GM23338 (cell line): ENCODE results near the gene L2HGDH. TPM values are rescaled to one million over a fixed set of nuclear protein-coding genes. Genes with fewer than 3 reads are reported as not detected.
A peak's percentile ranks its signal among the peaks of the same experiment; 100 is the strongest.

Source experiments
- ATAC-seq: fragments of 200-7000 bp; cut with Tn5 transposase; 3 replicates; pipeline ENCODE4 v1.9.1; 2020
- DNase-seq: peaks from one replicate; pipeline ENCODE4 v3.0.0-alpha.2; 2015; ENCODE audit warnings: low spot score
- H2AFZ ChIP-seq: fragments of 200-600 bp; sonication (generic); 2 replicates; pipeline ENCODE4 v1.8.0; 2016; ENCODE audit warnings: antibody characterized with exemption, mild to moderate bottlenecking, moderate library complexity
- H3F3A ChIP-seq: fragments of 200-600 bp; sonication (generic); replicated peaks from 2 replicates; pipeline ENCODE4 v1.8.0; 2017; ENCODE audit warnings: antibody characterized with exemption, mixed run types, low read depth
- H3K27ac ChIP-seq: fragments of 200-600 bp; sonication (generic); 2 replicates; pipeline ENCODE4 v1.6.1; 2016; ENCODE audit warnings: low read depth
- H3K27me3 ChIP-seq: fragments of 200-600 bp; sonication (generic); 2 replicates; pipeline ENCODE4 v1.8.0; 2016; ENCODE audit warnings: mild to moderate bottlenecking, mixed run types, moderate library complexity; ENCODE audit not compliant: insufficient read depth
- H3K36me3 ChIP-seq: fragments of 200-600 bp; sonication (generic); 2 replicates; pipeline ENCODE4 v1.8.0; 2016; ENCODE audit warnings: mild to moderate bottlenecking; ENCODE audit not compliant: insufficient read depth
- H3K4me1 ChIP-seq: fragments of 200-600 bp; sonication (generic); 2 replicates; pipeline ENCODE4 v1.8.0; 2016; ENCODE audit warnings: mild to moderate bottlenecking, moderate library complexity; ENCODE audit not compliant: insufficient read depth
- H3K4me2 ChIP-seq: fragments of 200-600 bp; sonication (generic); 2 replicates; pipeline ENCODE4 v1.7.1; 2017; ENCODE audit warnings: mixed run types
- H3K4me3 ChIP-seq: fragments of 200-600 bp; sonication (generic); 2 replicates; pipeline ENCODE4 v1.6.1; 2016; ENCODE audit warnings: mixed run types
- H3K79me2 ChIP-seq: fragments of 200-600 bp; sonication (generic); replicated peaks from 2 replicates; pipeline ENCODE4 v1.8.0; 2017; ENCODE audit warnings: mild to moderate bottlenecking; ENCODE audit not compliant: insufficient read depth
- H3K9me2 ChIP-seq: fragments of 200-600 bp; sonication (generic); 2 replicates; pipeline ENCODE4 v1.8.0; 2017; ENCODE audit not compliant: insufficient read depth
- H4K20me1 ChIP-seq: fragments of 200-600 bp; sonication (generic); replicated peaks from 2 replicates; pipeline ENCODE4 v1.8.0; 2017; ENCODE audit warnings: mild to moderate bottlenecking; ENCODE audit not compliant: insufficient read depth
- H3K27ac Mint-ChIP-seq: 2 replicates; pipeline ENCODE4 v1.8.0; 2020; ENCODE audit warnings: inconsistent platforms, mild to moderate bottlenecking, moderate library complexity, mixed read lengths
- H3K27me3 Mint-ChIP-seq: 3 replicates; pipeline ENCODE4 v1.8.0; 2022; ENCODE audit warnings: low read depth, mild to moderate bottlenecking, moderate library complexity, mixed read lengths, inconsistent platforms; ENCODE audit not compliant: insufficient read depth, poor library complexity
- H3K36me3 Mint-ChIP-seq: 3 replicates; pipeline ENCODE4 v1.8.0; 2021; ENCODE audit warnings: low read depth, mild to moderate bottlenecking, inconsistent platforms, moderate library complexity, mixed read lengths
- H3K4me1 Mint-ChIP-seq: 3 replicates; pipeline ENCODE4 v1.8.0; 2020; ENCODE audit warnings: mild to moderate bottlenecking, inconsistent platforms, mixed read lengths
- H3K4me3 Mint-ChIP-seq: 3 replicates; pipeline ENCODE4 v1.8.0; 2021; ENCODE audit warnings: moderate library complexity, mild to moderate bottlenecking, inconsistent platforms, mixed read lengths
- H3K9me3 Mint-ChIP-seq: 3 replicates; pipeline ENCODE4 v1.8.0; 2020; ENCODE audit warnings: moderate library complexity, mild to moderate bottlenecking, inconsistent platforms, mixed read lengths
- CREB1 ChIP-seq: fragments of 250-450 bp; sonication (Bioruptor Pico); IDR thresholded peaks from 2 replicates; pipeline ENCODE4 v1.5.0; 2020; ENCODE audit warnings: low read depth, mild to moderate bottlenecking, moderate library complexity
- CTCF ChIP-seq, 2 experiments: fragments of 200-600 bp in 1 of 2; sonication (generic) in 1 of 2; conservative IDR thresholded peaks; 2 replicates each; pipeline versions ENCODE4 v1.5.1 to v1.6.1; 2016 to 2017; ENCODE audit warnings: antibody characterized with exemption in 2 of 2, low read depth in 2 of 2, mild to moderate bottlenecking in 2 of 2, moderate library complexity in 1 of 2
- JUNB ChIP-seq: IDR thresholded peaks from one replicate; pipeline ENCODE4 v1.6.1; 2016; ENCODE audit warnings: antibody characterized with exemption; ENCODE audit not compliant: unreplicated experiment
- NANOG ChIP-seq: IDR thresholded peaks from 2 replicates; pipeline ENCODE4 v1.6.1; 2016; ENCODE audit warnings: antibody characterized with exemption, borderline replicate concordance
- POLR2AphosphoS5 ChIP-seq: IDR thresholded peaks from 2 replicates; pipeline ENCODE4 v1.6.1; 2016; ENCODE audit warnings: antibody characterized with exemption, low read depth
- REST ChIP-seq: IDR thresholded peaks from one replicate; pipeline ENCODE4 v1.6.1; 2018; ENCODE audit warnings: antibody characterized with exemption; ENCODE audit not compliant: unreplicated experiment
- STAT1 ChIP-seq: IDR thresholded peaks from one replicate; pipeline ENCODE4 v1.6.1; 2016; ENCODE audit warnings: antibody characterized with exemption; ENCODE audit not compliant: unreplicated experiment
- ZNF331 ChIP-seq: fragments of 250-450 bp; sonication (Bioruptor Pico); IDR thresholded peaks from 2 replicates; pipeline ENCODE4 v1.5.0; 2020; ENCODE audit warnings: low read depth, mild to moderate bottlenecking, moderate library complexity
- polyA plus RNA-seq: library from polyadenylated mRNA; unstranded; fragments of >200 nt; fragmentation: Nextera tagmentation; extraction: Ambion mirVana; gene quantifications from 2 replicates; pipeline ENCODE4 v1.2.1, GENCODE V29; 2016
- total RNA-seq: library from RNA; depleted of rRNA; stranded (reverse); fragments of >200 nt; shearing (Covaris generic); gene quantifications from 2 replicates; pipeline ENCODE4 v1.2.3, GENCODE V29; 2014
- TF ChIP-seq, protein P1 (sequence below): fragments of 250-450 bp; sonication (Bioruptor Pico); IDR thresholded peaks from 2 replicates; pipeline ENCODE4 v1.5.0; 2020; ENCODE audit warnings: mild to moderate bottlenecking, moderate library complexity
- TF ChIP-seq, protein P2 (sequence below): IDR thresholded peaks from 2 replicates; pipeline ENCODE4 v1.6.1; 2016; ENCODE audit warnings: antibody characterized with exemption

The L2HGDH gene
- total and polyA plus RNA-seq, 2 experiments from 2014 or later: 13.5 to 28.5 TPM

DNA sequence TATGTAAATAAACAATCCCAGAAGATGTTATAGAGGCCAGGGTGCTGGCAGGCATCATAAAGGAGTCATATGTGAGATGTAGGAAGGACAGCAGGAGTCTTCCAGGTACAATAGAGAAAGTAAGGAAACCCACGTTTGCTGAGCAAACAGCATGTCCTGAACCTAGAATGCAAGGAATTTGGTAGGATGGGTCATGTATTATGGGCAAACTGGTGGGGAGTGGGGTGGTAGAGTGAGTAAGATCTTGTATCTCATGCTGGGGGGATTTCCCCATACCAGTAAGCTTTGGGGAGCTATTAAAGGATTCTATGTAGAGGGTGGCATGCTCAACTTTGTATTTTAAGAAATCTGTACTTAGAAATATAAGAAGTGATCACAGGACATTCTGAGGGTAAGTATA, 43.7 kb upstream of the L2HGDH start:
- H3K4me1 Mint-ChIP-seq: no peaks in the 10 kb centered on the region; the same call in 1 of the 3 replicates

More for the DNA sequence above, 43.7 kb upstream of the L2HGDH start:
- no peak for TF ChIP-seq STAT1
- TF ChIP-seq CREB1 (CRISPR knock-in tag): no peak
- TF ChIP-seq CTCF (conservative IDR thresholded peaks at IDR 0.05; ENCODE audit: low read depth in 2 of 2): no peak
- no peak for TF ChIP-seq JUNB
- TF ChIP-seq POLR2AphosphoS5: no peak
- TF ChIP-seq, protein P1, sequence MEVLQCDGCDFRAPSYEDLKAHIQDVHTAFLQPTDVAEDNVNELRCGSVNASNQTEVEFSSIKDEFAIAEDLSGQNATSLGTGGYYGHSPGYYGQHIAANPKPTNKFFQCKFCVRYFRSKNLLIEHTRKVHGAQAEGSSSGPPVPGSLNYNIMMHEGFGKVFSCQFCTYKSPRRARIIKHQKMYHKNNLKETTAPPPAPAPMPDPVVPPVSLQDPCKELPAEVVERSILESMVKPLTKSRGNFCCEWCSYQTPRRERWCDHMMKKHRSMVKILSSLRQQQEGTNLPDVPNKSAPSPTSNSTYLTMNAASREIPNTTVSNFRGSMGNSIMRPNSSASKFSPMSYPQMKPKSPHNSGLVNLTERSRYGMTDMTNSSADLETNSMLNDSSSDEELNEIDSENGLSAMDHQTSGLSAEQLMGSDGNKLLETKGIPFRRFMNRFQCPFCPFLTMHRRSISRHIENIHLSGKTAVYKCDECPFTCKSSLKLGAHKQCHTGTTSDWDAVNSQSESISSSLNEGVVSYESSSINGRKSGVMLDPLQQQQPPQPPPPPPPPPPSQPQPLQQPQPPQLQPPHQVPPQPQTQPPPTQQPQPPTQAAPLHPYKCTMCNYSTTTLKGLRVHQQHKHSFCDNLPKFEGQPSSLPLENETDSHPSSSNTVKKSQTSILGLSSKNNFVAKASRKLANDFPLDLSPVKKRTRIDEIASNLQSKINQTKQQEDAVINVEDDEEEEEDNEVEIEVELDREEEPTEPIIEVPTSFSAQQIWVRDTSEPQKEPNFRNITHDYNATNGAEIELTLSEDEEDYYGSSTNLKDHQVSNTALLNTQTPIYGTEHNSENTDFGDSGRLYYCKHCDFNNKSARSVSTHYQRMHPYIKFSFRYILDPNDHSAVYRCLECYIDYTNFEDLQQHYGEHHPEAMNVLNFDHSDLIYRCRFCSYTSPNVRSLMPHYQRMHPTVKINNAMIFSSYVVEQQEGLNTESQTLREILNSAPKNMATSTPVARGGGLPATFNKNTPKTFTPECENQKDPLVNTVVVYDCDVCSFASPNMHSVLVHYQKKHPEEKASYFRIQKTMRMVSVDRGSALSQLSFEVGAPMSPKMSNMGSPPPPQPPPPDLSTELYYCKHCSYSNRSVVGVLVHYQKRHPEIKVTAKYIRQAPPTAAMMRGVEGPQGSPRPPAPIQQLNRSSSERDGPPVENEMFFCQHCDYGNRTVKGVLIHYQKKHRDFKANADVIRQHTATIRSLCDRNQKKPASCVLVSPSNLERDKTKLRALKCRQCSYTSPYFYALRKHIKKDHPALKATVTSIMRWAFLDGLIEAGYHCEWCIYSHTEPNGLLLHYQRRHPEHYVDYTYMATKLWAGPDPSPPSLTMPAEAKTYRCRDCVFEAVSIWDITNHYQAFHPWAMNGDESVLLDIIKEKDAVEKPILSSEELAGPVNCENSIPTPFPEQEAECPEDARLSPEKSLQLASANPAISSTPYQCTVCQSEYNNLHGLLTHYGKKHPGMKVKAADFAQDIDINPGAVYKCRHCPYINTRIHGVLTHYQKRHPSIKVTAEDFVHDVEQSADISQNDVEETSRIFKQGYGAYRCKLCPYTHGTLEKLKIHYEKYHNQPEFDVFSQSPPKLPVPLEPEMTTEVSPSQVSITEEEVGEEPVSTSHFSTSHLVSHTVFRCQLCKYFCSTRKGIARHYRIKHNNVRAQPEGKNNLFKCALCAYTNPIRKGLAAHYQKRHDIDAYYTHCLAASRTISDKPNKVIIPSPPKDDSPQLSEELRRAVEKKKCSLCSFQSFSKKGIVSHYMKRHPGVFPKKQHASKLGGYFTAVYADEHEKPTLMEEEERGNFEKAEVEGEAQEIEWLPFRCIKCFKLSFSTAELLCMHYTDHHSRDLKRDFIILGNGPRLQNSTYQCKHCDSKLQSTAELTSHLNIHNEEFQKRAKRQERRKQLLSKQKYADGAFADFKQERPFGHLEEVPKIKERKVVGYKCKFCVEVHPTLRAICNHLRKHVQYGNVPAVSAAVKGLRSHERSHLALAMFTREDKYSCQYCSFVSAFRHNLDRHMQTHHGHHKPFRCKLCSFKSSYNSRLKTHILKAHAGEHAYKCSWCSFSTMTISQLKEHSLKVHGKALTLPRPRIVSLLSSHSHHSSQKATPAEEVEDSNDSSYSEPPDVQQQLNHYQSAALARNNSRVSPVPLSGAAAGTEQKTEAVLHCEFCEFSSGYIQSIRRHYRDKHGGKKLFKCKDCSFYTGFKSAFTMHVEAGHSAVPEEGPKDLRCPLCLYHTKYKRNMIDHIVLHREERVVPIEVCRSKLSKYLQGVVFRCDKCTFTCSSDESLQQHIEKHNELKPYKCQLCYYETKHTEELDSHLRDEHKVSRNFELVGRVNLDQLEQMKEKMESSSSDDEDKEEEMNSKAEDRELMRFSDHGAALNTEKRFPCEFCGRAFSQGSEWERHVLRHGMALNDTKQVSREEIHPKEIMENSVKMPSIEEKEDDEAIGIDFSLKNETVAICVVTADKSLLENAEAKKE (CRISPR knock-in tag): no peak
- TF ChIP-seq REST: no peak
- no peak for TF ChIP-seq NANOG
- TF ChIP-seq, protein P2, sequence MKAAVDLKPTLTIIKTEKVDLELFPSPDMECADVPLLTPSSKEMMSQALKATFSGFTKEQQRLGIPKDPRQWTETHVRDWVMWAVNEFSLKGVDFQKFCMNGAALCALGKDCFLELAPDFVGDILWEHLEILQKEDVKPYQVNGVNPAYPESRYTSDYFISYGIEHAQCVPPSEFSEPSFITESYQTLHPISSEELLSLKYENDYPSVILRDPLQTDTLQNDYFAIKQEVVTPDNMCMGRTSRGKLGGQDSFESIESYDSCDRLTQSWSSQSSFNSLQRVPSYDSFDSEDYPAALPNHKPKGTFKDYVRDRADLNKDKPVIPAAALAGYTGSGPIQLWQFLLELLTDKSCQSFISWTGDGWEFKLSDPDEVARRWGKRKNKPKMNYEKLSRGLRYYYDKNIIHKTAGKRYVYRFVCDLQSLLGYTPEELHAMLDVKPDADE: no peak
- TF ChIP-seq ZNF331 (CRISPR knock-in tag): no peak
- no peak overlapping the region for H3K27ac Mint-ChIP-seq
- H2AFZ ChIP-seq: no peak overlapping the region
- H3K4me3 ChIP-seq: no peak overlapping the region
- no peaks in the 10 kb centered on the region for H3K9me2 ChIP-seq
- no peaks in the 10 kb centered on the region for H3K79me2 ChIP-seq
- H3K36me3 Mint-ChIP-seq: no peaks in the 10 kb centered on the region
- no peak overlapping the region for H3K4me2 ChIP-seq
- no peak overlapping the region for H3K4me3 Mint-ChIP-seq
- H3K36me3 ChIP-seq: no peaks in the 10 kb centered on the region
- H3F3A ChIP-seq: no peaks in the 10 kb centered on the region
- no peak overlapping the region for H3K27ac ChIP-seq
- no peaks in the 10 kb centered on the region for H3K9me3 Mint-ChIP-seq
- H4K20me1 ChIP-seq: no peaks in the 10 kb centered on the region
- no peaks in the 10 kb centered on the region for H3K4me1 ChIP-seq
- peak; percentile 26; the same call in 2 of the 3 replicates for ATAC-seq
- no peaks in the 10 kb centered on the region for H3K27me3 ChIP-seq
- no peak for DNase-seq
- H3K27me3 Mint-ChIP-seq: peaks cover 4% of the 10 kb centered on the region
